A673 (cell line): ENCODE measurements around the gene TMEM232.

Source experiments
- EZH2 ChIP-seq: fragments of 200-600 bp; sonication (generic); IDR thresholded peaks from 2 replicates; pipeline ENCODE4 v1.6.1; 2017; ENCODE audit warnings: borderline replicate concordance, low read depth, mild to moderate bottlenecking, mixed read lengths, antibody characterized with exemption, low read length; ENCODE audit not compliant: poor library complexity, severe bottlenecking
- TF ChIP-seq, protein P1 (sequence below): fragments of 300-800, 200-600 bp; sonication (generic); conservative IDR thresholded peaks from 2 replicates; pipeline ENCODE4 v1.5.1; 2017; ENCODE audit warnings: low read depth, mild to moderate bottlenecking, antibody characterized with exemption, low read length, moderate library complexity, mixed read lengths

DNA sequence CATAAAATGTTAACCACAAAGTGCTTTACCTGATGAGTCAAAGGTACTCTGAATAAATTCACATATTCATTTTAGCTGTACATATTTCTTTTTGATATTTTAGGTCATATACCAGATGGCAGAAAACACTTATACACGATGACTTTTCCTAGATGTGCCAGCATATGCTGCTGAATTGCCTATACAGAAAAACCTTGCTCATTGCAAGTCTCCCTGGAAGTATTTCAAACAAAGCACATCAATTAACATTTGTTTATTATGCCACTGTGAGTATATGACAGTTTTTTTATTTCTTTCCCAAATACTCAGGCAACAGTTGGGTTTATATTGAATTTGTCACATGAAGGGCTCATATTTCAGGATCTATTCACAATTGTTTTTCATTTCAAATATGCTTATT is 180.8 kb downstream of the TMEM232 start:
- TF ChIP-seq, protein P1, sequence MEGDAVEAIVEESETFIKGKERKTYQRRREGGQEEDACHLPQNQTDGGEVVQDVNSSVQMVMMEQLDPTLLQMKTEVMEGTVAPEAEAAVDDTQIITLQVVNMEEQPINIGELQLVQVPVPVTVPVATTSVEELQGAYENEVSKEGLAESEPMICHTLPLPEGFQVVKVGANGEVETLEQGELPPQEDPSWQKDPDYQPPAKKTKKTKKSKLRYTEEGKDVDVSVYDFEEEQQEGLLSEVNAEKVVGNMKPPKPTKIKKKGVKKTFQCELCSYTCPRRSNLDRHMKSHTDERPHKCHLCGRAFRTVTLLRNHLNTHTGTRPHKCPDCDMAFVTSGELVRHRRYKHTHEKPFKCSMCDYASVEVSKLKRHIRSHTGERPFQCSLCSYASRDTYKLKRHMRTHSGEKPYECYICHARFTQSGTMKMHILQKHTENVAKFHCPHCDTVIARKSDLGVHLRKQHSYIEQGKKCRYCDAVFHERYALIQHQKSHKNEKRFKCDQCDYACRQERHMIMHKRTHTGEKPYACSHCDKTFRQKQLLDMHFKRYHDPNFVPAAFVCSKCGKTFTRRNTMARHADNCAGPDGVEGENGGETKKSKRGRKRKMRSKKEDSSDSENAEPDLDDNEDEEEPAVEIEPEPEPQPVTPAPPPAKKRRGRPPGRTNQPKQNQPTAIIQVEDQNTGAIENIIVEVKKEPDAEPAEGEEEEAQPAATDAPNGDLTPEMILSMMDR, result no peak
- no peak for TF ChIP-seq EZH2
